ENCODE data around the gene MLH1. TPM values are rescaled to one million over a fixed set of nuclear protein-coding genes. Genes with fewer than 3 reads are reported as not detected.

Gene MLH1
- total and polyA plus RNA-seq, 5 experiments from 2014 or later = 17.1 to 36.1 (median 24.4) TPM

Other genes with a start within 250 kb of the MLH1 start
- not detected for gene DCLK3, start 229.0 kb upstream of the MLH1 start, total RNA-seq
- gene DCLK3, start 229.0 kb upstream of the MLH1 start, polyA plus RNA-seq = not detected
- 10 to 100 TPM; 84.5 to 92.3 TPM for gene TRANK1, start 48.5 kb upstream of the MLH1 start, total RNA-seq
- 10 to 100 TPM; 16.0 to 20.3 (median 17.9) TPM for gene TRANK1, start 48.5 kb upstream of the MLH1 start, polyA plus RNA-seq
- 10 to 100 TPM; 43.3 to 43.5 TPM for gene EPM2AIP1, start 387 bp upstream of the MLH1 start, total RNA-seq
- gene EPM2AIP1, start 387 bp upstream of the MLH1 start, polyA plus RNA-seq = 1 to 10 TPM; 5.1 to 6.1 (median 5.2) TPM
- gene LRRFIP2, start 181.1 kb downstream of the MLH1 start, total RNA-seq = 10 to 100 TPM; 33.0 to 34.0 TPM
- gene LRRFIP2, start 181.1 kb downstream of the MLH1 start, polyA plus RNA-seq = 10 to 100 TPM; 11.2 to 14.6 (median 12.3) TPM
- 10 to 100 TPM; 55.1 to 55.9 TPM for gene GOLGA4, start 249.8 kb downstream of the MLH1 start, total RNA-seq
- gene GOLGA4, start 249.8 kb downstream of the MLH1 start, polyA plus RNA-seq = 10 to 100 TPM in 2 of 3 donors, 1 to 10 TPM in 1; 7.3 to 16.2 (median 10.3) TPM

All from naive thymus-derived CD8-positive, alpha-beta T cell (primary cell).